Effector CD8-positive, alpha-beta T cell (primary cell): Measurements from ENCODE around the gene PDCD5.

Source experiments
- DNase-seq: peaks from one replicate; lab custom pipeline; 2025; lab: John Stamatoyannopoulos, UW

The PDCD5 gene

DNA sequence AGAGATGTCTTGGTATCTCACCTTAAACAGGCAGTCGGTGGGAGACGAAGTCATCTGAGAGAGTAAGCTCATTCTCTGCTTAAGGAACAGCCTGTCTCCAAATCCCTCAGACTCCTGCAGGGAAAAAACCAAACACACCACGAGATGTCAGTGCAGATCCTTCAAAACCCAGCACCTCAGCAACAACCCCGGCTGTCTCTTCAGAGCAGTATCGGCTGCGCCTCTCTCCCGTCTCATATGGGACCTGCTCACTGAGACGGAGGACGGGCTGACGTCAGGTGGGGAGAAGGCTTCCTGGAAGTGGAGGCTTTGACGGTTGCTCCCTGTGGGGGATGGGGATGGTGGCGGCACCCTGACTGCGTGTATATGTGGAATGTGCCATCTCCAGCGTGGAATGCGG, 50.4 kb downstream of the PDCD5 start:
- DNase-seq = no peak
